Lower leg skin (tissue), 4 donors: ENCODE results near the gene ZMYM5. TPM values are rescaled to one million over a fixed set of nuclear protein-coding genes. Genes with fewer than 3 reads are reported as not detected.
"Not testable (repeated sequence)": the region's sequence is repeated elsewhere in the genome, so short reads cannot be mapped to it uniquely, and the experiment has no call there.

Experiments
- DNase-seq, 2 donors: peaks; one replicate each; pipeline ENCODE4 v3.0.0-alpha.2; 2019; ENCODE audit warnings: low spot score in 2 of 2
- H3K4me3 ChIP-seq: fragments of 200-600 bp; sonication (generic); 2 replicates; pipeline ENCODE4 v1.5.1; 2017; ENCODE audit warnings: mild to moderate bottlenecking, low read depth; ENCODE audit not compliant: poor library complexity, severe bottlenecking
- CTCF ChIP-seq, 3 donors: fragments of 450-650 bp; IDR thresholded peaks; one replicate each; pipeline ENCODE4 v1.5.1; 2016; ENCODE audit warnings: antibody characterized with exemption in 3 of 3, mild to moderate bottlenecking in 3 of 3, moderate library complexity in 2 of 3
- POLR2A ChIP-seq, 2 donors: fragments of 450-650 bp; IDR thresholded peaks; one replicate each; pipeline ENCODE4 v1.6.1; 2016 to 2017; ENCODE audit warnings: antibody characterized with exemption in 2 of 2, mild to moderate bottlenecking in 1 of 2, moderate library complexity in 1 of 2
- WGBS, 2 donors: methylation state at CpG; one replicate each; pipeline ENCODE4 v1.1.5; 2018; 5-methylcytosine and 5-hydroxymethylcytosine counted together
- intact Hi-C: fragments of 100-400 bp; cut with DNase I; formaldehyde crosslinking; loops from one replicate; pipeline ENCODE4 v1.15.0; 2023; ENCODE audit warnings: low total_unique reads
- total RNA-seq, 4 donors: library from RNA; depleted of rRNA; stranded (reverse); fragments of >200 nt; gene quantifications; one replicate each; pipeline ENCODE4 v1.1.0, GENCODE V29; 2016

ZMYM5 gene
- 10 to 100 TPM; 14.1 to 20.0 (median 18.0) TPM for total RNA-seq

- intact Hi-C loops: loop anchor here (5.0 kb wide), 1 partner anchor 94 kb away; the partner anchor contains the start of gene ZMYM2
- 1% methylated on average over 38 to 48 of the region's 79 CpGs for WGBS, 2 donors
- peak within 1 kb of the TSS; percentile 75 for H3K4me3 ChIP-seq
- DNase-seq: peak; percentile 97 to 99
- no peak for TF ChIP-seq CTCF (IDR thresholded peaks at IDR 0.05)
- peak in 1 of 2 donors; percentile 27 for TF ChIP-seq POLR2A (IDR thresholded peaks at IDR 0.05)
These were observed at the start of gene ZMYM5 for GRCh38 chr13:19863323-19864023. ZMYM5 (minus strand) TSS chr13:19863649; CDS start chr13:19852180, 11,469 bp downstream.

GRCh38 chr13:19910336-19911072, 47.1 kb upstream of the ZMYM5 start:
- 72 to 73% methylated on average over 9 of the region's 9 CpGs for WGBS, 2 donors
- intact Hi-C loops: no loop called here
- TF ChIP-seq POLR2A (IDR thresholded peaks at IDR 0.05) (no peak), CTCF (IDR thresholded peaks at IDR 0.05) (no peak)
- H3K4me3 ChIP-seq: no peak overlapping the region
- DNase-seq: no peak

GRCh38 chr13:19908350-19908986, 45.0 kb upstream of the ZMYM5 start:
- no peak for DNase-seq
- intact Hi-C loops: no loop called here
- 70 to 94% methylated on average over 1 of the region's 1 CpG for WGBS, 2 donors
- no peak overlapping the region for H3K4me3 ChIP-seq
- TF ChIP-seq POLR2A (IDR thresholded peaks at IDR 0.05) (no peak), CTCF (IDR thresholded peaks at IDR 0.05) (no peak)

GRCh38 chr13:19905487-19906195, 42.2 kb upstream of the ZMYM5 start:
- 77 to 83% methylated on average over 9 of the region's 9 CpGs for WGBS, 2 donors
- H3K4me3 ChIP-seq, intact Hi-C loops: not testable (repeated sequence)
- DNase-seq: peak in 1 of 2 donors; percentile 61

- WGBS, 2 donors: 82 to 85% methylated on average over 6 of the region's 6 CpGs
- TF ChIP-seq POLR2A (IDR thresholded peaks at IDR 0.05): no peak
- no peak for TF ChIP-seq CTCF (IDR thresholded peaks at IDR 0.05)
- intact Hi-C loops: no loop called here
- DNase-seq: no peak
- no peak overlapping the region for H3K4me3 ChIP-seq
These were observed 26.6 kb upstream of the ZMYM5 start for GRCh38 chr13:19890030-19890429.
